Suprapubic skin (tissue), 4 donors: ENCODE data around the gene CRELD1. TPM values are rescaled to one million over a fixed set of nuclear protein-coding genes. Genes with fewer than 3 reads are reported as not detected.
A peak's percentile ranks its signal among the peaks of the same experiment; 100 is the strongest.

Experiments used
- DNase-seq, 2 donors: peaks; one replicate each; pipeline ENCODE4 v3.0.0-alpha.2; 2019; ENCODE audit warnings: low spot score in 2 of 2
- H3K27ac ChIP-seq: fragments of 200-600 bp; sonication (generic); one replicate; pipeline ENCODE4 v1.5.1; 2019
- H3K27me3 ChIP-seq: fragments of 200-600 bp; sonication (generic); one replicate; pipeline ENCODE4 v1.5.1; 2019
- H3K36me3 ChIP-seq: fragments of 200-600 bp; sonication (generic); one replicate; pipeline ENCODE4 v1.5.1; 2019
- H3K4me1 ChIP-seq: fragments of 200-600 bp; sonication (generic); one replicate; pipeline ENCODE4 v1.5.1; 2019
- H3K4me3 ChIP-seq: fragments of 200-600 bp; sonication (generic); one replicate; pipeline ENCODE4 v1.5.1; 2019; ENCODE audit warnings: mild to moderate bottlenecking
- H3K9me3 ChIP-seq: fragments of 200-600 bp; sonication (generic); one replicate; pipeline ENCODE4 v1.5.1; 2019
- EP300 ChIP-seq: sonication (generic); formaldehyde crosslinking; IDR thresholded peaks from one replicate; pipeline ENCODE4 v1.6.1; 2017; ENCODE audit warnings: antibody characterized with exemption
- POLR2A ChIP-seq, 2 donors: fragments of 450-650 bp; IDR thresholded peaks; one replicate each; pipeline ENCODE4 v1.6.1; 2017; ENCODE audit warnings: antibody characterized with exemption in 2 of 2, mild to moderate bottlenecking in 2 of 2, moderate library complexity in 2 of 2
- POLR2AphosphoS5 ChIP-seq, 3 donors: sonication (generic); formaldehyde crosslinking; IDR thresholded peaks; one replicate each; pipeline ENCODE4 v1.6.1; 2017; ENCODE audit warnings: antibody characterized with exemption in 3 of 3
- WGBS: methylation state at CpG from one replicate; pipeline ENCODE4 v1.1.5; 2018; 5-methylcytosine and 5-hydroxymethylcytosine counted together
- total RNA-seq, 4 donors: library from RNA; depleted of rRNA; stranded (reverse); fragments of >200 nt; gene quantifications; one replicate each; pipeline ENCODE4 v1.1.0, GENCODE V29; 2016
- TF ChIP-seq, protein P1 (sequence below), 2 donors: fragments of 200-600 bp in 1 of 2; fragments of 450-650 bp in 1 of 2; sonication (generic) in 1 of 2; IDR thresholded peaks; one replicate each; pipeline ENCODE4 v1.5.1; 2016 to 2019; ENCODE audit warnings: antibody characterized with exemption in 2 of 2, mild to moderate bottlenecking in 1 of 2, moderate library complexity in 1 of 2

CRELD1 gene
- total RNA-seq, 4 donors from 2014 or later, result 18.9 to 46.7 (median 26.0) TPM

GRCh38 chr3:9951962-9952805, 18.6 kb downstream of the CRELD1 start, which contains the start of gene PRRT3:
Gene PRRT3 (minus strand): TSS chr3:9952408. CDS start chr3:9950115, 2,293 bp downstream.
- Histone ChIP-seq H3K4me1 (peaks cover 25% of the 10 kb centered on the region), H3K36me3 (peaks cover 4% of the 10 kb centered on the region), H3K9me3 (no peaks in the 10 kb centered on the region), H3K27me3 (no peaks in the 10 kb centered on the region), H3K4me3 (peak within 1 kb of the TSS; percentile 63), H3K27ac (no peak within 1 kb of the TSS)
- 7% methylated on average over 23 of the region's 52 CpGs for WGBS
- TF ChIP-seq EP300 (no peak), POLR2A (IDR thresholded peaks at IDR 0.05) (no peak), POLR2AphosphoS5 (IDR thresholded peaks at IDR 0.05) (no peak)
- TF ChIP-seq, protein P1, sequence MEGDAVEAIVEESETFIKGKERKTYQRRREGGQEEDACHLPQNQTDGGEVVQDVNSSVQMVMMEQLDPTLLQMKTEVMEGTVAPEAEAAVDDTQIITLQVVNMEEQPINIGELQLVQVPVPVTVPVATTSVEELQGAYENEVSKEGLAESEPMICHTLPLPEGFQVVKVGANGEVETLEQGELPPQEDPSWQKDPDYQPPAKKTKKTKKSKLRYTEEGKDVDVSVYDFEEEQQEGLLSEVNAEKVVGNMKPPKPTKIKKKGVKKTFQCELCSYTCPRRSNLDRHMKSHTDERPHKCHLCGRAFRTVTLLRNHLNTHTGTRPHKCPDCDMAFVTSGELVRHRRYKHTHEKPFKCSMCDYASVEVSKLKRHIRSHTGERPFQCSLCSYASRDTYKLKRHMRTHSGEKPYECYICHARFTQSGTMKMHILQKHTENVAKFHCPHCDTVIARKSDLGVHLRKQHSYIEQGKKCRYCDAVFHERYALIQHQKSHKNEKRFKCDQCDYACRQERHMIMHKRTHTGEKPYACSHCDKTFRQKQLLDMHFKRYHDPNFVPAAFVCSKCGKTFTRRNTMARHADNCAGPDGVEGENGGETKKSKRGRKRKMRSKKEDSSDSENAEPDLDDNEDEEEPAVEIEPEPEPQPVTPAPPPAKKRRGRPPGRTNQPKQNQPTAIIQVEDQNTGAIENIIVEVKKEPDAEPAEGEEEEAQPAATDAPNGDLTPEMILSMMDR (IDR thresholded peaks at IDR 0.05), result no peak
- DNase-seq, result no peak

DNA sequence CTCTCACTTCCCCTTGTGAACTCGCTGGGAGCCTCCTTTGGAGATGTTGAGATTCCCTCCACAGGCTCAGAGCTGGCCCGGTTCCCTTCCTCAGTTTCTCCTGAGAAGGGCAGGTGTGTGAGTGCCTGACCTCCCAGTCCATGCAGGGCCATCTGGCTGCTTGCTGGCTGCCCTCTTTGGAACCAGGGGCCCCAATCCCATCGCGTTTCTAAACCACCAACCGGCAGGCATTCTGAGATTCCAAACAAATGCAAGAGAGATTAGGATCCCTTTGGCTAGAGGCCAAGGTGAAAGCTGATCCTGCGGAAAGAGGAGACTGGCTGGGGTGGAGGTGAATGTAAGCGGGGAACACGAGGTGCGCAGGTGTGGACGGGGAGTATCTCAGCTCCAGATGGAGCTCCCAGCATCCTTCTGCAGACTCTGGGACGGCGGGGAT, 21.5 kb downstream of the CRELD1 start:
- no peak for DNase-seq
- H3K27ac ChIP-seq, result no peak overlapping the region
- no peaks in the 10 kb centered on the region for H3K27me3 ChIP-seq
- H3K9me3 ChIP-seq, result no peaks in the 10 kb centered on the region
- 41% methylated on average over 11 of the region's 12 CpGs for WGBS
- peaks cover 17% of the 10 kb centered on the region for H3K4me1 ChIP-seq
- H3K36me3 ChIP-seq, result no peaks in the 10 kb centered on the region
- no peak overlapping the region for H3K4me3 ChIP-seq
- TF ChIP-seq POLR2AphosphoS5 (IDR thresholded peaks at IDR 0.05) (no peak), EP300 (no peak), POLR2A (IDR thresholded peaks at IDR 0.05) (no peak)
- TF ChIP-seq, protein P1 (IDR thresholded peaks at IDR 0.05), result no peak

DNA sequence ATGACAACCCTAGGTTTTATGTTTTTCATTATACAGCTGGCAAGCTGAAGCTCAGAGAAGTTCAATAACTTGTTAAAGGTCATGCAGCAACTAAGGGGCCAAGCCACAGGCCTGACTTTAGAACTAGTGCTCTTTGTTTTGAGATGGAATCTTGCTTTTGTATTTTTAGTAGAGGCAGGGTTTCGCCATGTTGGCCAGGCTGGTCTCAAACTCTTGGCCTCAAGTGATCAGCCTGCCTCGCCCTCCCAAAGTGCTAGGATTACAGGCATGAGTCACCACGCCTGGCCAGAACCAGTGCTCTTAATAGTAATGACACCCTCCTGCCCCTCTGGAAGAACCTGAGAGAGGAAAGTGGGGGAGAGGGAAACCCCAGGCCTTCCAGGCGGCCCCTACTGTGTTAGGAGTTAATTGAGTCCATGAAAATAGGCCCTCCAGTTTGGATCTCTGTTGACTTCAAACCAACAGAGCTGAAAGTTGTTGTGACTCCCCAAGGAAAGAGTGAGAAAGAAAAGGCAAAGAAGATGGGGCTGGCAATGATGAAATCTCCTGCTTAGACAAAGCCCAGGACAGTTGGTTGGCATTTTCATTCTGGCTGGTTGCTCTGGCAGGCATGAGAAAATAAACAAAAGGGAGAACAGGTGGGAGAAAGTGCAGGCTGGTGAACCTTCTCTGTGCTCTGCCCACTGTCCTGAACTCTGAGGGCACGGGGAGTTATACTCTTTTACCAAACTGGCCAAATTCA, 22.1 kb downstream of the CRELD1 start:
- 69% methylated on average over 5 of the region's 5 CpGs for WGBS
- Histone ChIP-seq H3K27me3 (no peaks in the 10 kb centered on the region), H3K27ac (no peak overlapping the region), H3K4me1 (peaks cover 17% of the 10 kb centered on the region), H3K4me3 (no peak overlapping the region), H3K9me3 (no peaks in the 10 kb centered on the region), H3K36me3 (no peaks in the 10 kb centered on the region)
- no peak for TF ChIP-seq POLR2AphosphoS5 (IDR thresholded peaks at IDR 0.05)
- no peak for TF ChIP-seq POLR2A (IDR thresholded peaks at IDR 0.05)
- TF ChIP-seq, protein P1 (IDR thresholded peaks at IDR 0.05), result no peak
- TF ChIP-seq EP300, result no peak
- no peak for DNase-seq

GRCh38 chr3:9957214-9957613, 23.6 kb downstream of the CRELD1 start:
- DNase-seq, result no peak
- TF ChIP-seq EP300 (no peak), POLR2AphosphoS5 (IDR thresholded peaks at IDR 0.05) (no peak), POLR2A (IDR thresholded peaks at IDR 0.05) (no peak)
- TF ChIP-seq, protein P1 (IDR thresholded peaks at IDR 0.05), result no peak
- Histone ChIP-seq H3K4me1 (peaks cover 4% of the 10 kb centered on the region), H3K36me3 (peaks cover 5% of the 10 kb centered on the region), H3K4me3 (no peak overlapping the region), H3K9me3 (no peaks in the 10 kb centered on the region), H3K27ac (no peak overlapping the region), H3K27me3 (no peaks in the 10 kb centered on the region)
- 47% methylated on average over 5 of the region's 5 CpGs for WGBS
